ENCODE results near the gene INTS11.

INTS11 gene

GRCh38 chr1:1331068-1331965 is 6.9 kb upstream of the INTS11 start, which contains the start of gene TAS1R3:
Gene TAS1R3 (plus strand): TSS chr1:1331280. CDS start chr1:1331346, 66 bp downstream.
- Histone ChIP-seq H3K4me1 (ENCODE audit: control insufficient read depth, insufficient read depth, low read length) (no peaks in the 10 kb centered on the region), H3K4me3 (ENCODE audit: low read depth, low read length) (no peak within 1 kb of the TSS), H3K9me3 (ENCODE audit: control insufficient read depth, insufficient read depth, low read depth, low read length) (no peaks in the 10 kb centered on the region), H3K27ac (ENCODE audit: extremely low read depth, low read depth, low read length) (no peak within 1 kb of the TSS), H3K36me3 (ENCODE audit: control insufficient read depth in 2 of 2, insufficient read depth in 1 of 2, low read length in 2 of 2) (peaks cover 0 to 46% of the 10 kb centered on the region in 2 experiments; a peak in 1 of 3 replicates)
- ChIA-PET CTCF (no interaction called here), POLR2A (interaction anchor here (1.3 kb wide), 1 partner anchor 22 kb away, joined by 3 read pairs; no protein-coding TSS in a partner anchor)
- TF ChIP-seq ZNF791 (tag by site-specific recombination; IDR thresholded peaks at IDR 0.05) (no peak), ZIC2 (tag by site-specific recombination; IDR thresholded peaks at IDR 0.05) (peak; percentile 93), ZNF555 (tag by site-specific recombination; conservative IDR thresholded peaks at IDR 0.05) (no peak), ZNF335 (tag by site-specific recombination; conservative IDR thresholded peaks at IDR 0.05) (peak; percentile 67), ZBTB10 (tag by site-specific recombination; IDR thresholded peaks at IDR 0.05) (no peak), ZNF266 (tag by site-specific recombination; IDR thresholded peaks at IDR 0.05; ENCODE audit: low read depth) (no peak), ZBTB20 (tag by site-specific recombination; IDR thresholded peaks at IDR 0.05) (peak; percentile 54), ZNF23 (tag by site-specific recombination; IDR thresholded peaks at IDR 0.05; ENCODE audit: borderline replicate concordance) (no peak), ZNF488 (tag by site-specific recombination; IDR thresholded peaks at IDR 0.05) (no peak), PATZ1 (tag by site-specific recombination; IDR thresholded peaks at IDR 0.05) (0 out of 2 replicates have a peak, but pooled peaks have one; percentile 15)

- ChIA-PET POLR2A (interaction anchor here (1.3 kb wide), 1 partner anchor 21 kb away, joined by 3 read pairs; no protein-coding TSS in a partner anchor), CTCF (no interaction called here)
- H3K4me3 ChIP-seq (ENCODE audit: low read depth, low read length), result no peak overlapping the region
- H3K9me3 ChIP-seq (ENCODE audit: control insufficient read depth, insufficient read depth, low read depth, low read length), result no peaks in the 10 kb centered on the region
- H3K27ac ChIP-seq (ENCODE audit: extremely low read depth, low read depth, low read length), result no peak overlapping the region
- peaks cover 0 to 39% of the 10 kb centered on the region in 2 experiments; a peak in 1 of 3 replicates for H3K36me3 ChIP-seq (ENCODE audit: control insufficient read depth in 2 of 2, insufficient read depth in 1 of 2, low read length in 2 of 2)
- H3K4me1 ChIP-seq (ENCODE audit: control insufficient read depth, insufficient read depth, low read length), result peaks cover under 1% of the 10 kb centered on the region; the same call in 1 of the 2 replicates
- TF ChIP-seq ZNF24 (tag by site-specific recombination; IDR thresholded peaks at IDR 0.05) (no peak), ZNF335 (tag by site-specific recombination; conservative IDR thresholded peaks at IDR 0.05) (no peak), ZSCAN18 (tag by site-specific recombination; IDR thresholded peaks at IDR 0.05) (no peak), GLIS2 (tag by site-specific recombination; IDR thresholded peaks at IDR 0.05) (peak; percentile 61), GLIS1 (tag by site-specific recombination; IDR thresholded peaks at IDR 0.05) (peak; percentile 86), EGR2 (tag by site-specific recombination; IDR thresholded peaks at IDR 0.05; ENCODE audit: low read depth) (peak; percentile 59), ZNF223 (tag by site-specific recombination; IDR thresholded peaks at IDR 0.05) (no peak), ZNF37A (tag by site-specific recombination; IDR thresholded peaks at IDR 0.05) (no peak), ZNF221 (tag by site-specific recombination; IDR thresholded peaks at IDR 0.05; ENCODE audit: borderline replicate concordance) (no peak), ZNF341 (tag by site-specific recombination; IDR thresholded peaks at IDR 0.05; ENCODE audit: low read depth) (peak; percentile 41), ZNF311 (tag by site-specific recombination; IDR thresholded peaks at IDR 0.05; ENCODE audit: borderline replicate concordance) (no peak), ZEB2 (tag by site-specific recombination; IDR thresholded peaks at IDR 0.05) (no peak), ZNF174 (tag by site-specific recombination; IDR thresholded peaks at IDR 0.05) (no peak), ZFHX2 (tag by site-specific recombination; conservative IDR thresholded peaks at IDR 0.05) (peak; percentile 48)
These were observed 6.1 kb upstream of the INTS11 start for GRCh38 chr1:1330366-1331067.

Measured in HEK293 (cell line).